Esophagus muscularis mucosa (tissue), 2 donors: ENCODE measurements around the gene LIMK1.

Source experiments
- POLR2A ChIP-seq: fragments of 450-650 bp; IDR thresholded peaks from one replicate; pipeline ENCODE4 v1.6.1; 2017; ENCODE audit warnings: antibody characterized with exemption, moderate library complexity, mild to moderate bottlenecking, low read depth
- POLR2AphosphoS5 ChIP-seq, 2 donors: sonication (generic); formaldehyde crosslinking; IDR thresholded peaks; one replicate each; pipeline ENCODE4 v1.6.1; 2017; ENCODE audit warnings: antibody characterized with exemption in 2 of 2

DNA sequence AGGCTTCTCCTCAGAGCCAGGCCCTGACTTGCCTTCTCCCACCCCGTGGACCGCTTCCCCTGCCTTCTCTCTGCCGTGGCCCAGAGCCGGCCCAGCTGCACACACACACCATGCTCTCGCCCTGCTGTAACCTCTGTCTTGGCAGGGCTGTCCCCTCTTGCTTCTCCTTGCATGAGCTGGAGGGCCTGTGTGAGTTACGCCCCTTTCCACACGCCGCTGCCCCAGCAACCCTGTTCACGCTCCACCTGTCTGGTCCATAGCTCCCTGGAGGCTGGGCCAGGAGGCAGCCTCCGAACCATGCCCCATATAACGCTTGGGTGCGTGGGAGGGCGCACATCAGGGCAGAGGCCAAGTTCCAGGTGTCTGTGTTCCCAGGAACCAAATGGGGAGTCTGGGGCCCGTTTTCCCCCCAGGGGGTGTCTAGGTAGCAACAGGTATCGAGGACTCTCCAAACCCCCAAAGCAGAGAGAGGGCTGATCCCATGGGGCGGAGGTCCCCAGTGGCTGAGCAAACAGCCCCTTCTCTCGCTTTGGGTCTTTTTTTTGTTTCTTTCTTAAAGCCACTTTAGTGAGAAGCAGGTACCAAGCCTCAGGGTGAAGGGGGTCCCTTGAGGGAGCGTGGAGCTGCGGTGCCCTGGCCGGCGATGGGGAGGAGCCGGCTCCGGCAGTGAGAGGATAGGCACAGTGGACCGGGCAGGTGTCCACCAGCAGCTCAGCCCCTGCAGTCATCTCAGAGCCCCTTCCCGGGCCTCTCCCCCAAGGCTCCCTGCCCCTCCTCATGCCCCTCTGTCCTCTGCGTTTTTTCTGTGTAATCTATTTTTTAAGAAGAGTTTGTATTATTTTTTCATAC, 38.0 kb downstream of the LIMK1 start:
- TF ChIP-seq POLR2A = no peak
- TF ChIP-seq POLR2AphosphoS5 (IDR thresholded peaks at IDR 0.05) = no peak
